Measurements from ENCODE around the gene TCAF1.
"Not testable (repeated sequence)": the region's sequence is repeated elsewhere in the genome, so short reads cannot be mapped to it uniquely, and the experiment has no call there.

Gene TCAF1

GRCh38 chr7:143905509-143905908 is 3.5 kb upstream of the TCAF1 start:
- DNase-seq: no peak

GRCh38 chr7:143902332-143902899 is 440 bp upstream of the TCAF1 start:
- DNase-seq: peak; percentile 25

GRCh38 chr7:143901332-143901667 is 676 bp downstream of the TCAF1 start:
- no peak for DNase-seq

GRCh38 chr7:143900230-143900766 is 1.7 kb downstream of the TCAF1 start:
- no peak for DNase-seq

GRCh38 chr7:143898810-143899209 is 3.2 kb downstream of the TCAF1 start:
- no peak for DNase-seq

- DNase-seq: no peak
Observed at GRCh38 chr7:143896667-143897066, 5.3 kb downstream of the TCAF1 start.

- DNase-seq: no peak
Observed at GRCh38 chr7:143892527-143893300, 9.3 kb downstream of the TCAF1 start.

GRCh38 chr7:143891457-143891856 is 10.5 kb downstream of the TCAF1 start:
- no peak for DNase-seq

- no peak for DNase-seq
Observed at GRCh38 chr7:143890558-143890957, 11.4 kb downstream of the TCAF1 start.

- DNase-seq: no peak
Observed at GRCh38 chr7:143889068-143889467, 12.9 kb downstream of the TCAF1 start.

- DNase-seq: no peak
Observed at GRCh38 chr7:143886826-143887477, 15.0 kb downstream of the TCAF1 start.

GRCh38 chr7:143885951-143886350 is 16.0 kb downstream of the TCAF1 start:
- DNase-seq: no peak

GRCh38 chr7:143884969-143885559 is 16.9 kb downstream of the TCAF1 start:
- peak; percentile 22 for DNase-seq

GRCh38 chr7:143884241-143884968 is 17.6 kb downstream of the TCAF1 start:
- DNase-seq: no peak

GRCh38 chr7:143882604-143883078 is 19.3 kb downstream of the TCAF1 start:
- no peak for DNase-seq

GRCh38 chr7:143882020-143882603 is 19.9 kb downstream of the TCAF1 start:
- no peak for DNase-seq

GRCh38 chr7:143878884-143879283 is 23.1 kb downstream of the TCAF1 start:
- DNase-seq: no peak

- no peak for DNase-seq
Observed at GRCh38 chr7:143877098-143877497, 24.9 kb downstream of the TCAF1 start.

- DNase-seq: no peak
Observed at GRCh38 chr7:143876218-143876617, 25.8 kb downstream of the TCAF1 start.

- not testable (repeated sequence) for DNase-seq
Observed at GRCh38 chr7:143873242-143873641, 28.7 kb downstream of the TCAF1 start.

GRCh38 chr7:143871534-143871933 is 30.4 kb downstream of the TCAF1 start:
- not testable (repeated sequence) for DNase-seq

GRCh38 chr7:143857994-143858393 is 44.0 kb downstream of the TCAF1 start:
- DNase-seq: not testable (repeated sequence)

Data from activated T-cell treated with anti-CD3 and anti-CD28 coated beads, Interleukin-2, amount 50 U/mL, for 1 hour (primary cell).